CD4-positive, alpha-beta T cell treated with Interleukin-15 for 4 hours (primary cell): Measurements from ENCODE around the gene RNASE7.
"Not testable (repeated sequence)": the region's sequence is repeated elsewhere in the genome, so short reads cannot be mapped to it uniquely, and the experiment has no call there.

Experiments used
- DNase-seq: peaks from one replicate; pipeline ENCODE4 v3.0.0-alpha.2; 2020; ENCODE audit warnings: low spot score

The RNASE7 gene

GRCh38 chr14:21041676-21042433 lies at the start of gene RNASE7:
Gene RNASE7 (plus strand): TSS chr14:21042362. CDS start chr14:21042993, 631 bp downstream.
- DNase-seq, result no peak

GRCh38 chr14:20996521-20996920 lies 45.6 kb upstream of the RNASE7 start:
- no peak for DNase-seq

GRCh38 chr14:20997115-20997514 lies 45.0 kb upstream of the RNASE7 start:
- DNase-seq, result no peak

- no peak for DNase-seq
Measured at GRCh38 chr14:20997564-20997963, 44.6 kb upstream of the RNASE7 start.

GRCh38 chr14:20998139-20998538 lies 44.0 kb upstream of the RNASE7 start:
- DNase-seq, result no peak

- no peak for DNase-seq
Measured at GRCh38 chr14:20998674-20999366, 43.3 kb upstream of the RNASE7 start, which contains the start of gene SLC39A2. Gene SLC39A2 (plus strand): TSS chr14:20999293. CDS start chr14:20999447, 154 bp downstream.

- DNase-seq, result no peak
Measured at GRCh38 chr14:20999591-20999990, 42.6 kb upstream of the RNASE7 start.

GRCh38 chr14:21001218-21001617 lies 40.9 kb upstream of the RNASE7 start:
- no peak for DNase-seq

GRCh38 chr14:21003788-21004346 lies 38.3 kb upstream of the RNASE7 start:
- no peak for DNase-seq

GRCh38 chr14:21009721-21010120 lies 32.4 kb upstream of the RNASE7 start:
- DNase-seq, result not testable (repeated sequence)

GRCh38 chr14:21011136-21011535 lies 31.0 kb upstream of the RNASE7 start:
- DNase-seq, result no peak

GRCh38 chr14:21014761-21015190 lies 27.4 kb upstream of the RNASE7 start:
- peak; percentile 82 for DNase-seq

- DNase-seq, result no peak
Measured at GRCh38 chr14:21015312-21015711, 26.9 kb upstream of the RNASE7 start.

GRCh38 chr14:21016413-21017190 lies 25.6 kb upstream of the RNASE7 start:
- no peak for DNase-seq

GRCh38 chr14:21017528-21018245 lies 24.5 kb upstream of the RNASE7 start:
- DNase-seq, result no peak

- DNase-seq, result no peak
Measured at GRCh38 chr14:21018286-21018685, 23.9 kb upstream of the RNASE7 start.

- no peak for DNase-seq
Measured at GRCh38 chr14:21018781-21019180, 23.4 kb upstream of the RNASE7 start.

- DNase-seq, result no peak
Measured at GRCh38 chr14:21019366-21019765, 22.8 kb upstream of the RNASE7 start.

GRCh38 chr14:21020977-21021545 lies 21.1 kb upstream of the RNASE7 start:
- DNase-seq, result no peak

- DNase-seq, result no peak
Measured at GRCh38 chr14:21022686-21023085, 19.5 kb upstream of the RNASE7 start.

- no peak for DNase-seq
Measured at GRCh38 chr14:21023174-21023573, 19.0 kb upstream of the RNASE7 start.
